OCI-LY3 (cell line): ENCODE measurements around the gene ADARB2.

ENCODE experiments used
- H2AFZ ChIP-seq: fragments of 200-600, 300-600 bp; shearing (Covaris generic); 2 replicates; pipeline ENCODE4 v1.6.0; 2014; ENCODE audit warnings: antibody characterized with exemption, low read depth, low read length
- H3K27ac ChIP-seq: fragments of 200-600, 300-600 bp; sonication (generic); 2 replicates; pipeline ENCODE4 v1.5.1; 2014; ENCODE audit warnings: mild to moderate bottlenecking, low read length, moderate library complexity, mixed read lengths
- H3K27me3 ChIP-seq: fragments of 200-600, 300-600 bp; sonication (generic); 2 replicates; pipeline ENCODE4 v1.6.1; 2014; ENCODE audit warnings: low read depth, low read length, mixed read lengths
- H3K36me3 ChIP-seq: fragments of 200-600, 300-600 bp; sonication (generic); replicated peaks from 2 replicates; pipeline ENCODE3; 2014; ENCODE audit warnings: low read depth, low read length, mixed read lengths
- H3K4me1 ChIP-seq: fragments of 300-600, 200-600 bp; sonication (generic); 2 replicates; pipeline ENCODE4 v1.6.1; 2014; ENCODE audit warnings: low read length, mixed read lengths
- H3K4me2 ChIP-seq: fragments of 200-600, 300-600 bp; sonication (generic); 2 replicates; pipeline ENCODE4 v1.6.1; 2014; ENCODE audit warnings: low read length, mixed read lengths
- H3K4me3 ChIP-seq: fragments of 300-600, 200-600 bp; sonication (generic); 2 replicates; pipeline ENCODE4 v1.5.1; 2014; ENCODE audit warnings: antibody characterized with exemption, mild to moderate bottlenecking, low read length, moderate library complexity
- H3K79me2 ChIP-seq: fragments of 300-600, 200-600 bp; shearing (Covaris generic); 2 replicates; pipeline ENCODE4 v1.6.1; 2014; ENCODE audit warnings: mild to moderate bottlenecking, low read length, mixed read lengths
- H3K9ac ChIP-seq: fragments of 300-600, 200-600 bp; shearing (Covaris generic); 2 replicates; pipeline ENCODE4 v1.6.0; 2014; ENCODE audit warnings: mild to moderate bottlenecking, low read length, moderate library complexity
- H3K9me3 ChIP-seq: fragments of 200-600, 300-600 bp; shearing (Covaris generic); 2 replicates; pipeline ENCODE4 v1.6.1; 2014; ENCODE audit warnings: low read length, mixed read lengths; ENCODE audit not compliant: insufficient read depth
- H4K20me1 ChIP-seq: fragments of 200-600, 300-600 bp; sonication (generic); 2 replicates; pipeline ENCODE4 v1.6.1; 2016; ENCODE audit warnings: low read length, mixed read lengths; ENCODE audit not compliant: insufficient read depth
- EZH2phosphoT487 ChIP-seq: fragments of 200-600 bp; shearing (Covaris generic); IDR thresholded peaks from 2 replicates; pipeline ENCODE4 v1.6.1; 2018; ENCODE audit warnings: antibody characterized with exemption, mixed run types, low read depth
- TF ChIP-seq, protein P1 (sequence below): fragments of 200-600, 300-600 bp; sonication (generic); IDR thresholded peaks from 2 replicates; pipeline ENCODE4 v1.5.1; 2014; ENCODE audit warnings: antibody characterized with exemption, low read length, low read depth

ADARB2 gene

DNA sequence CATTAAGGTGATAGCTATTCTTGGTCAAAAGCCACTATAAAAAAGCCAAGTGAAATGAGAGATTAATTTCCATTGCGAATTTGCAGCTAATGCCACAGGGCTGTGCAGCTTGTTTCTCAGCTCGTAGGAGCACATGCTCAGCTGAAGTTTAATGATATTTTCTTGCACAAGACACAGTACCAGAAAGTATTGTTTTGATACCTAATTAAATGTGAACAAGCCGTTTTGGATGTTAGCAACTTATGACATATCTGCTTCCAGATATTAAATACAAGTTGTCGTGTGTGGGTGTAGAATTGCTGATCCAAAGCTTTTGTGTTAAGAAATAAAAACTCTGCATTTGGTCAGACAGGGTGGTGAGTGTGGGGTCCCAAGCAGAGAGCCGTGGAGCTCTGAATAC, 47.2 kb downstream of the ADARB2 start:
- Histone ChIP-seq H3K4me3 (no peak overlapping the region), H3K27me3 (no peaks in the 10 kb centered on the region), H3K4me2 (no peak overlapping the region), H3K27ac (no peak overlapping the region), H3K9ac (no peak overlapping the region), H3K36me3 (no peaks in the 10 kb centered on the region), H4K20me1 (no peaks in the 10 kb centered on the region), H3K79me2 (no peaks in the 10 kb centered on the region), H3K4me1 (no peaks in the 10 kb centered on the region), H2AFZ (no peak overlapping the region), H3K9me3 (no peaks in the 10 kb centered on the region)
- no peak for TF ChIP-seq EZH2phosphoT487
- TF ChIP-seq, protein P1, sequence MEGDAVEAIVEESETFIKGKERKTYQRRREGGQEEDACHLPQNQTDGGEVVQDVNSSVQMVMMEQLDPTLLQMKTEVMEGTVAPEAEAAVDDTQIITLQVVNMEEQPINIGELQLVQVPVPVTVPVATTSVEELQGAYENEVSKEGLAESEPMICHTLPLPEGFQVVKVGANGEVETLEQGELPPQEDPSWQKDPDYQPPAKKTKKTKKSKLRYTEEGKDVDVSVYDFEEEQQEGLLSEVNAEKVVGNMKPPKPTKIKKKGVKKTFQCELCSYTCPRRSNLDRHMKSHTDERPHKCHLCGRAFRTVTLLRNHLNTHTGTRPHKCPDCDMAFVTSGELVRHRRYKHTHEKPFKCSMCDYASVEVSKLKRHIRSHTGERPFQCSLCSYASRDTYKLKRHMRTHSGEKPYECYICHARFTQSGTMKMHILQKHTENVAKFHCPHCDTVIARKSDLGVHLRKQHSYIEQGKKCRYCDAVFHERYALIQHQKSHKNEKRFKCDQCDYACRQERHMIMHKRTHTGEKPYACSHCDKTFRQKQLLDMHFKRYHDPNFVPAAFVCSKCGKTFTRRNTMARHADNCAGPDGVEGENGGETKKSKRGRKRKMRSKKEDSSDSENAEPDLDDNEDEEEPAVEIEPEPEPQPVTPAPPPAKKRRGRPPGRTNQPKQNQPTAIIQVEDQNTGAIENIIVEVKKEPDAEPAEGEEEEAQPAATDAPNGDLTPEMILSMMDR = no peak

GRCh38 chr10:1688531-1688930, 48.8 kb downstream of the ADARB2 start:
- H3K36me3 ChIP-seq = no peaks in the 10 kb centered on the region
- H3K4me3 ChIP-seq = no peak overlapping the region

GRCh38 chr10:1687623-1688150, 49.6 kb downstream of the ADARB2 start:
- Histone ChIP-seq H3K79me2 (no peaks in the 10 kb centered on the region), H3K4me2 (no peak overlapping the region), H3K4me3 (no peak overlapping the region), H2AFZ (no peak overlapping the region), H3K27me3 (no peaks in the 10 kb centered on the region), H3K27ac (no peak overlapping the region), H3K4me1 (no peaks in the 10 kb centered on the region), H4K20me1 (no peaks in the 10 kb centered on the region), H3K9me3 (no peaks in the 10 kb centered on the region), H3K9ac (no peak overlapping the region), H3K36me3 (no peaks in the 10 kb centered on the region)
- TF ChIP-seq EZH2phosphoT487 = no peak
- TF ChIP-seq, protein P1 = no peak

More at GRCh38 chr10:1688531-1688930, 48.8 kb downstream of the ADARB2 start:
- Histone ChIP-seq H3K27ac (no peak overlapping the region), H3K27me3 (no peaks in the 10 kb centered on the region), H4K20me1 (no peaks in the 10 kb centered on the region), H3K79me2 (no peaks in the 10 kb centered on the region), H3K9me3 (no peaks in the 10 kb centered on the region), H2AFZ (no peak overlapping the region), H3K4me1 (no peaks in the 10 kb centered on the region), H3K4me2 (no peak overlapping the region), H3K9ac (no peak overlapping the region)
- TF ChIP-seq, protein P1 = no peak
- TF ChIP-seq EZH2phosphoT487 = no peak

DNA sequence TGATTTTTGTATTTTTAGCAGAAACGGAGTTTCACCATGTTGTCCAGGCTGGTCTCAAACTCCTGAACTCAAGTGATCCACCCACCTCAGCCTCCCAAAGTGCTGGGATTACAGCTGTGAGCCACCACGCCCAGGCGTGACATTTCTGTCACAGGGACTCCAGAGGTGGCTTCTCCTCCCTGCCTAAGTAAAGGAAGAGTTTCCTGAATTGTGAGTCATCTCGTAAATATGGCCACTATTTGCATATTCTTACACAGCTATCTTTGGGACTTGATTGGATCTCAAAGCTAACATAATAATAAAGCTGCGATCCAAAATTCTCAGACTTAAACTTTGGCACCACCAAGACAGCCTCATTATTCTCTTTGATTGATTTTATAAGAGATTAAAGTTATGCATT, 50.1 kb downstream of the ADARB2 start:
- H3K9ac ChIP-seq = no peak overlapping the region
- H2AFZ ChIP-seq = no peak overlapping the region
- no peaks in the 10 kb centered on the region for H4K20me1 ChIP-seq
- H3K4me1 ChIP-seq = no peaks in the 10 kb centered on the region
- H3K27ac ChIP-seq = no peak overlapping the region
- H3K79me2 ChIP-seq = no peaks in the 10 kb centered on the region
- TF ChIP-seq, protein P1 = no peak
- no peak for TF ChIP-seq EZH2phosphoT487
- H3K4me2 ChIP-seq = no peak overlapping the region
- H3K9me3 ChIP-seq = no peaks in the 10 kb centered on the region
- no peaks in the 10 kb centered on the region for H3K36me3 ChIP-seq
- H3K4me3 ChIP-seq = no peak overlapping the region
- no peaks in the 10 kb centered on the region for H3K27me3 ChIP-seq
